ENCODE results near the gene UBQLN4. TPM values are rescaled to one million over a fixed set of nuclear protein-coding genes. Genes with fewer than 3 reads are reported as not detected.
A peak's percentile ranks its signal among the peaks of the same experiment; 100 is the strongest.
"Not testable (repeated sequence)": the region's sequence is repeated elsewhere in the genome, so short reads cannot be mapped to it uniquely, and the experiment has no call there.

UBQLN4 gene
- polyA plus RNA-seq, 2 donors: 18.3 to 21.0 TPM

GRCh38 chr1:156052862-156053767 lies 483 bp downstream of the UBQLN4 start:
- Histone ChIP-seq H3K27me3 (ENCODE audit: control insufficient read depth in 1 of 2, insufficient read depth in 2 of 2, low read length in 2 of 2) (no peaks in the 10 kb centered on the region), H3K4me3 (ENCODE audit: low read depth in 1 of 2, low read length in 2 of 2) (peak overlapping the region; percentile 82 to 83), H3K9me3 (ENCODE audit: control insufficient read depth in 2 of 2, insufficient read depth in 1 of 2, low read depth in 1 of 2, low read length in 1 of 2) (no peaks in the 10 kb centered on the region), H3K4me1 (ENCODE audit: control insufficient read depth in 2 of 2, insufficient read depth in 2 of 2, low read length in 1 of 2) (peaks cover 0 to 3% of the 10 kb centered on the region in 2 donors), H3K27ac (ENCODE audit: low read depth in 2 of 2, low read length in 1 of 2) (peak overlapping the region; percentile 74 to 84), H3K36me3 (ENCODE audit: control insufficient read depth in 2 of 2, insufficient read depth in 2 of 2, low read length in 1 of 2) (peaks cover 2 to 21% of the 10 kb centered on the region in 2 donors)
- WGBS, 2 donors: 1 to 2% methylated on average over 36 to 62 of the region's 63 CpGs

GRCh38 chr1:156051011-156051725 lies 2.4 kb downstream of the UBQLN4 start:
- Histone ChIP-seq H3K36me3 (ENCODE audit: control insufficient read depth in 2 of 2, insufficient read depth in 2 of 2, low read length in 1 of 2) (peaks cover 2 to 19% of the 10 kb centered on the region in 2 donors), H3K27me3 (ENCODE audit: control insufficient read depth in 1 of 2, insufficient read depth in 2 of 2, low read length in 2 of 2) (no peaks in the 10 kb centered on the region), H3K4me3 (ENCODE audit: low read depth in 1 of 2, low read length in 2 of 2) (no peak overlapping the region), H3K9me3 (ENCODE audit: control insufficient read depth in 2 of 2, insufficient read depth in 1 of 2, low read depth in 1 of 2, low read length in 1 of 2) (no peaks in the 10 kb centered on the region), H3K4me1 (ENCODE audit: control insufficient read depth in 2 of 2, insufficient read depth in 2 of 2, low read length in 1 of 2) (peaks cover 0 to 3% of the 10 kb centered on the region in 2 donors), H3K27ac (ENCODE audit: low read depth in 2 of 2, low read length in 1 of 2) (no peak overlapping the region)
- 90 to 91% methylated on average over 6 to 7 of the region's 7 CpGs for WGBS, 2 donors

GRCh38 chr1:156050376-156050775 lies 3.2 kb downstream of the UBQLN4 start:
- no peak overlapping the region for H3K4me3 ChIP-seq (ENCODE audit: low read depth in 1 of 2, low read length in 2 of 2)
- no peaks in the 10 kb centered on the region for H3K27me3 ChIP-seq (ENCODE audit: control insufficient read depth in 1 of 2, insufficient read depth in 2 of 2, low read length in 2 of 2)
- 81 to 84% methylated on average over 4 of the region's 4 CpGs for WGBS, 2 donors
- H3K36me3 ChIP-seq (ENCODE audit: control insufficient read depth in 2 of 2, insufficient read depth in 2 of 2, low read length in 1 of 2): peaks cover 2 to 19% of the 10 kb centered on the region in 2 donors
- peaks cover 0 to 2% of the 10 kb centered on the region in 2 donors for H3K4me1 ChIP-seq (ENCODE audit: control insufficient read depth in 2 of 2, insufficient read depth in 2 of 2, low read length in 1 of 2)
- no peaks in the 10 kb centered on the region for H3K9me3 ChIP-seq (ENCODE audit: control insufficient read depth in 2 of 2, insufficient read depth in 1 of 2, low read depth in 1 of 2, low read length in 1 of 2)
- H3K27ac ChIP-seq (ENCODE audit: low read depth in 2 of 2, low read length in 1 of 2): no peak overlapping the region

- Histone ChIP-seq H3K4me1 (ENCODE audit: control insufficient read depth in 2 of 2, insufficient read depth in 2 of 2, low read length in 1 of 2) (no peaks in the 10 kb centered on the region), H3K36me3 (ENCODE audit: control insufficient read depth in 2 of 2, insufficient read depth in 2 of 2, low read length in 1 of 2) (peaks cover 2 to 22% of the 10 kb centered on the region in 2 donors), H3K27ac (ENCODE audit: low read depth in 2 of 2, low read length in 1 of 2) (no peak overlapping the region), H3K9me3 (ENCODE audit: control insufficient read depth in 2 of 2, insufficient read depth in 1 of 2, low read depth in 1 of 2, low read length in 1 of 2) (no peaks in the 10 kb centered on the region), H3K4me3 (ENCODE audit: low read depth in 1 of 2, low read length in 2 of 2) (no peak overlapping the region), H3K27me3 (ENCODE audit: control insufficient read depth in 1 of 2, insufficient read depth in 2 of 2, low read length in 2 of 2) (no peaks in the 10 kb centered on the region)
- WGBS, 2 donors: 87% methylated on average over 3 of the region's 3 CpGs
These were observed 4.8 kb downstream of the UBQLN4 start for GRCh38 chr1:156048663-156049258.

- WGBS, 2 donors: 87% methylated on average over 4 of the region's 4 CpGs
- Histone ChIP-seq H3K4me1 (ENCODE audit: control insufficient read depth in 2 of 2, insufficient read depth in 2 of 2, low read length in 1 of 2) (no peaks in the 10 kb centered on the region), H3K9me3 (ENCODE audit: control insufficient read depth in 2 of 2, insufficient read depth in 1 of 2, low read depth in 1 of 2, low read length in 1 of 2) (no peaks in the 10 kb centered on the region), H3K36me3 (ENCODE audit: control insufficient read depth in 2 of 2, insufficient read depth in 2 of 2, low read length in 1 of 2) (peaks cover 11 to 32% of the 10 kb centered on the region in 2 donors), H3K27me3 (ENCODE audit: control insufficient read depth in 1 of 2, insufficient read depth in 2 of 2, low read length in 2 of 2) (no peaks in the 10 kb centered on the region), H3K27ac (ENCODE audit: low read depth in 2 of 2, low read length in 1 of 2) (no peak overlapping the region), H3K4me3 (ENCODE audit: low read depth in 1 of 2, low read length in 2 of 2) (no peak overlapping the region)
These were observed 8.5 kb downstream of the UBQLN4 start for GRCh38 chr1:156045076-156045475.

- Histone ChIP-seq H3K9me3 (ENCODE audit: control insufficient read depth in 2 of 2, insufficient read depth in 1 of 2, low read depth in 1 of 2, low read length in 1 of 2) (no peaks in the 10 kb centered on the region), H3K4me1 (ENCODE audit: control insufficient read depth in 2 of 2, insufficient read depth in 2 of 2, low read length in 1 of 2) (no peaks in the 10 kb centered on the region), H3K27ac (ENCODE audit: low read depth in 2 of 2, low read length in 1 of 2) (no peak overlapping the region), H3K36me3 (ENCODE audit: control insufficient read depth in 2 of 2, insufficient read depth in 2 of 2, low read length in 1 of 2) (peaks cover 12 to 20% of the 10 kb centered on the region in 2 donors), H3K4me3 (ENCODE audit: low read depth in 1 of 2, low read length in 2 of 2) (no peak overlapping the region), H3K27me3 (ENCODE audit: control insufficient read depth in 1 of 2, insufficient read depth in 2 of 2, low read length in 2 of 2) (no peaks in the 10 kb centered on the region)
- WGBS, 2 donors: 90 to 93% methylated on average over 3 of the region's 3 CpGs
These were observed 10.8 kb downstream of the UBQLN4 start for GRCh38 chr1:156042828-156043227.

GRCh38 chr1:156034991-156035390 lies 18.6 kb downstream of the UBQLN4 start:
- H3K36me3 ChIP-seq (ENCODE audit: control insufficient read depth in 2 of 2, insufficient read depth in 2 of 2, low read length in 1 of 2); H3K4me1 ChIP-seq (ENCODE audit: control insufficient read depth in 2 of 2, insufficient read depth in 2 of 2, low read length in 1 of 2); H3K9me3 ChIP-seq (ENCODE audit: control insufficient read depth in 2 of 2, insufficient read depth in 1 of 2, low read depth in 1 of 2, low read length in 1 of 2); H3K27me3 ChIP-seq (ENCODE audit: control insufficient read depth in 1 of 2, insufficient read depth in 2 of 2, low read length in 2 of 2); H3K27ac ChIP-seq (ENCODE audit: low read depth in 2 of 2, low read length in 1 of 2); H3K4me3 ChIP-seq (ENCODE audit: low read depth in 1 of 2, low read length in 2 of 2): not testable (repeated sequence)
- WGBS, 2 donors: 89 to 91% methylated on average over 4 of the region's 4 CpGs

GRCh38 chr1:156033011-156033410 lies 20.6 kb downstream of the UBQLN4 start:
- Histone ChIP-seq H3K4me1 (ENCODE audit: control insufficient read depth in 2 of 2, insufficient read depth in 2 of 2, low read length in 1 of 2) (no peaks in the 10 kb centered on the region), H3K36me3 (ENCODE audit: control insufficient read depth in 2 of 2, insufficient read depth in 2 of 2, low read length in 1 of 2) (peaks cover 0 to 3% of the 10 kb centered on the region in 2 donors), H3K9me3 (ENCODE audit: control insufficient read depth in 2 of 2, insufficient read depth in 1 of 2, low read depth in 1 of 2, low read length in 1 of 2) (no peaks in the 10 kb centered on the region), H3K4me3 (ENCODE audit: low read depth in 1 of 2, low read length in 2 of 2) (no peak overlapping the region), H3K27me3 (ENCODE audit: control insufficient read depth in 1 of 2, insufficient read depth in 2 of 2, low read length in 2 of 2) (no peaks in the 10 kb centered on the region), H3K27ac (ENCODE audit: low read depth in 2 of 2, low read length in 1 of 2) (no peak overlapping the region)
- 53 to 63% methylated on average over 6 of the region's 6 CpGs for WGBS, 2 donors

- WGBS, 2 donors: 87% methylated on average over 4 of the region's 4 CpGs
- Histone ChIP-seq H3K27me3 (ENCODE audit: control insufficient read depth in 1 of 2, insufficient read depth in 2 of 2, low read length in 2 of 2) (no peaks in the 10 kb centered on the region), H3K36me3 (ENCODE audit: control insufficient read depth in 2 of 2, insufficient read depth in 2 of 2, low read length in 1 of 2) (no peaks in the 10 kb centered on the region), H3K4me3 (ENCODE audit: low read depth in 1 of 2, low read length in 2 of 2) (no peak overlapping the region), H3K4me1 (ENCODE audit: control insufficient read depth in 2 of 2, insufficient read depth in 2 of 2, low read length in 1 of 2) (no peaks in the 10 kb centered on the region), H3K9me3 (ENCODE audit: control insufficient read depth in 2 of 2, insufficient read depth in 1 of 2, low read depth in 1 of 2, low read length in 1 of 2) (no peaks in the 10 kb centered on the region), H3K27ac (ENCODE audit: low read depth in 2 of 2, low read length in 1 of 2) (no peak overlapping the region)
These were observed 27.0 kb downstream of the UBQLN4 start for GRCh38 chr1:156026588-156026987.
